Pancreas (tissue), 10 donors: Measurements from ENCODE around the gene COX19. TPM values are rescaled to one million over a fixed set of nuclear protein-coding genes. Genes with fewer than 3 reads are reported as not detected.
"Not testable (repeated sequence)": the region's sequence is repeated elsewhere in the genome, so short reads cannot be mapped to it uniquely, and the experiment has no call there.

Experiments used
- ATAC-seq, 4 donors: fragments of 200-7000 bp; cut with Tn5 transposase; one replicate each; pipeline versions ENCODE4 v1.8.0 to v1.9.1; 2020; ENCODE audit warnings: mild to moderate bottlenecking in 4 of 4, moderate library complexity in 4 of 4
- DNase-seq, 6 donors: peaks; one replicate each; pipeline ENCODE4 v3.0.0-alpha.2; 2020
- FAIRE-seq: peaks from 2 replicates; lab custom pipeline; 2012; peaks lifted over from hg19 to GRCh38; lab: Jason Lieb, UNC
- H3K27ac ChIP-seq, 4 donors: fragments of 200-600 bp; sonication (generic); 1 replicate in 3 of 4; 2 replicates in 1 of 4; pipeline versions ENCODE4 v1.5.0 to v1.8.0; 2020
- H3K27me3 ChIP-seq, 4 donors: fragments of 200-600 bp; one replicate each; pipeline ENCODE4 v1.8.0; 2021
- H3K36me3 ChIP-seq, 3 donors: fragments of 200-600 bp; sonication (generic) in 1 of 3; one replicate each; pipeline versions ENCODE4 v1.5.0 to v1.8.0; 2020 to 2021
- H3K4me1 ChIP-seq, 3 donors: fragments of 200-600 bp; one replicate each; pipeline ENCODE4 v1.8.0; 2021
- H3K4me3 ChIP-seq, 4 donors: fragments of 200-600 bp; sonication (generic) in 2 of 4; one replicate each; pipeline versions ENCODE4 v1.5.0 to v1.8.0; 2020 to 2021
- H3K9me3 ChIP-seq, 4 donors: fragments of 200-600 bp; one replicate each; pipeline ENCODE4 v1.8.0; 2021
- CTCF ChIP-seq, 4 donors: fragments of 200-600 bp; sonication (generic) in 3 of 4; IDR thresholded peaks; one replicate each; pipeline versions ENCODE4 v1.5.0 to v1.8.0; 2021; ENCODE audit warnings: antibody characterized with exemption in 4 of 4
- WGBS, 2 donors: extraction: QIAGEN DNeasy Blood & Tissue Kit; methylation state at CpG; one replicate each; pipeline ENCODE4 v1.1.7; 2013; 5-methylcytosine and 5-hydroxymethylcytosine counted together
- intact Hi-C, 3 donors: fragments of 100-400 bp; cut with DNase I; formaldehyde crosslinking; loops; one replicate each; pipeline versions ENCODE4 v1.11.1 to v1.14.2; 2022
- polyA plus RNA-seq, 2 donors: library from polyadenylated mRNA; stranded (reverse); fragments of 200-250 nt; gene quantifications; one replicate each; pipeline ENCODE4 v1.2.3, GENCODE V29; 2013
- total RNA-seq, 6 donors: library from RNA; stranded (reverse); fragmentation: NEBNext Ultra II Directional in 4 of 6; extraction: Animal tissue kit (Norgen Biotek cat#: 25700) in 4 of 6; gene quantifications; one replicate each; pipeline versions ENCODE4 v1.2.1 to v1.2.4, GENCODE V29; 2021 to 2023
- donor health status: healthy with polysubstance abuse.
- donor health status: DM: no; HTN: no; CAD: no; lungs with moderate emphysema.
- donor health status: DM: no; HTN: no; CAD: no.
- donor health status: control.
- donor health status: control.
- donor health status: Bipolar disorder and iron deficiency.
- donor health status: DM: yes; HTN: yes; CAD: no.
- donor health status: DM: no; HTN: no; CAD: no.
- donor health status: DM: no; HTN: no; CAD: no.
- donor health status: DM: yes; HTN: yes; CAD: no.

Gene COX19
- total and polyA plus RNA-seq, 8 donors: 4.2 to 9.1 (median 6.4) TPM

- no peak overlapping the region for H3K27ac ChIP-seq
- H3K9me3 ChIP-seq: no peaks in the 10 kb centered on the region
- TF ChIP-seq CTCF (IDR thresholded peaks at IDR 0.05): no peak
- DNase-seq: no peak
- peaks cover 0 to 4% (median 0%) of the 10 kb centered on the region in 3 donors for H3K36me3 ChIP-seq
- 92 to 93% methylated on average over 37 of the region's 37 CpGs for WGBS, 2 donors
- FAIRE-seq: no peak
- H3K4me3 ChIP-seq: no peak overlapping the region
- no peaks in the 10 kb centered on the region for H3K27me3 ChIP-seq
- no peaks in the 10 kb centered on the region for H3K4me1 ChIP-seq
- ATAC-seq: no peak
- intact Hi-C loops: no loop called here
Measured at GRCh38 chr7:1008733-1009363, 33.5 kb upstream of the COX19 start.

GRCh38 chr7:1007901-1008300 lies 32.6 kb upstream of the COX19 start:
- ATAC-seq (peak in 2 of 4 donors; percentile 29 to 35), FAIRE-seq (no peak), DNase-seq (peak in 1 of 6 donors; percentile 24)
- intact Hi-C loops: no loop called here
- H3K9me3 ChIP-seq: no peaks in the 10 kb centered on the region
- no peak overlapping the region for H3K4me3 ChIP-seq
- H3K36me3 ChIP-seq: peaks cover 0 to 4% (median 0%) of the 10 kb centered on the region in 3 donors
- no peak overlapping the region for H3K27ac ChIP-seq
- no peak for TF ChIP-seq CTCF (IDR thresholded peaks at IDR 0.05)
- H3K27me3 ChIP-seq: no peaks in the 10 kb centered on the region
- H3K4me1 ChIP-seq: no peaks in the 10 kb centered on the region
- 83 to 84% methylated on average over 15 of the region's 15 CpGs for WGBS, 2 donors

- Histone ChIP-seq H3K4me1 (no peaks in the 10 kb centered on the region), H3K27me3 (no peaks in the 10 kb centered on the region), H3K36me3 (peaks cover 0 to 4% (median 0%) of the 10 kb centered on the region in 3 donors), H3K27ac (no peak overlapping the region), H3K9me3 (no peaks in the 10 kb centered on the region), H3K4me3 (no peak overlapping the region)
- no peak for ATAC-seq
- FAIRE-seq: no peak
- WGBS, 2 donors: 92 to 97% methylated on average over 19 to 21 of the region's 21 CpGs
- TF ChIP-seq CTCF (IDR thresholded peaks at IDR 0.05): no peak
- intact Hi-C loops: no loop called here
- peak in 2 of 6 donors; percentile 23 to 72 for DNase-seq
Measured at GRCh38 chr7:1005303-1005702, 30.0 kb upstream of the COX19 start.

GRCh38 chr7:1004018-1004852 lies 28.9 kb upstream of the COX19 start:
- TF ChIP-seq CTCF (IDR thresholded peaks at IDR 0.05): no peak
- Histone ChIP-seq H3K4me1 (no peaks in the 10 kb centered on the region), H3K27ac (no peak overlapping the region), H3K4me3 (no peak overlapping the region), H3K36me3 (peaks cover 0 to 12% (median 0%) of the 10 kb centered on the region in 3 donors), H3K27me3 (no peaks in the 10 kb centered on the region), H3K9me3 (no peaks in the 10 kb centered on the region)
- intact Hi-C loops: no loop called here
- no peak for FAIRE-seq
- peak in 2 of 6 donors; percentile 27 to 56 for DNase-seq
- WGBS, 2 donors: 86 to 88% methylated on average over 32 of the region's 32 CpGs
- no peak for ATAC-seq

GRCh38 chr7:1002445-1002844 lies 27.1 kb upstream of the COX19 start:
- WGBS, 2 donors: 94 to 100% methylated on average over 1 to 7 of the region's 7 CpGs
- intact Hi-C loops, H3K4me1 ChIP-seq, H3K27ac ChIP-seq, DNase-seq, H3K27me3 ChIP-seq, FAIRE-seq, ATAC-seq, H3K4me3 ChIP-seq, H3K9me3 ChIP-seq: not testable (repeated sequence)
- peaks cover 0 to 12% (median 0%) of the 10 kb centered on the region in 3 donors for H3K36me3 ChIP-seq

GRCh38 chr7:1002026-1002425 lies 26.7 kb upstream of the COX19 start:
- H3K9me3 ChIP-seq, H3K4me3 ChIP-seq, H3K27ac ChIP-seq, FAIRE-seq, H3K36me3 ChIP-seq, DNase-seq, intact Hi-C loops, H3K4me1 ChIP-seq, H3K27me3 ChIP-seq, ATAC-seq: not testable (repeated sequence)
- 87 to 96% methylated on average over 4 of the region's 4 CpGs for WGBS, 2 donors

- H3K9me3 ChIP-seq, H3K4me1 ChIP-seq, FAIRE-seq, H3K27ac ChIP-seq, H3K36me3 ChIP-seq, intact Hi-C loops, H3K27me3 ChIP-seq, ATAC-seq, H3K4me3 ChIP-seq: not testable (repeated sequence)
- DNase-seq: peak in 2 of 6 donors; percentile 12 to 59
- WGBS, 2 donors: 92 to 95% methylated on average over 14 of the region's 14 CpGs
Measured at GRCh38 chr7:1001069-1001770, 25.9 kb upstream of the COX19 start.
